GM04503 (cell line): ENCODE data around the gene DDIT4.
"Not testable (repeated sequence)": the region's sequence is repeated elsewhere in the genome, so short reads cannot be mapped to it uniquely, and the experiment has no call there.

ENCODE experiments used
- DNase-seq: peaks from one replicate; pipeline ENCODE4 v3.0.0-alpha.2; 2012; ENCODE audit warnings: low read depth

DDIT4 gene

GRCh38 chr10:72249176-72249862, 24.4 kb upstream of the DDIT4 start:
- DNase-seq, result not testable (repeated sequence)

- DNase-seq, result peak; percentile 73
These were observed 23.1 kb upstream of the DDIT4 start for GRCh38 chr10:72250666-72251065.

- DNase-seq, result no peak
These were observed 22.1 kb upstream of the DDIT4 start for GRCh38 chr10:72251635-72252034.

DNA sequence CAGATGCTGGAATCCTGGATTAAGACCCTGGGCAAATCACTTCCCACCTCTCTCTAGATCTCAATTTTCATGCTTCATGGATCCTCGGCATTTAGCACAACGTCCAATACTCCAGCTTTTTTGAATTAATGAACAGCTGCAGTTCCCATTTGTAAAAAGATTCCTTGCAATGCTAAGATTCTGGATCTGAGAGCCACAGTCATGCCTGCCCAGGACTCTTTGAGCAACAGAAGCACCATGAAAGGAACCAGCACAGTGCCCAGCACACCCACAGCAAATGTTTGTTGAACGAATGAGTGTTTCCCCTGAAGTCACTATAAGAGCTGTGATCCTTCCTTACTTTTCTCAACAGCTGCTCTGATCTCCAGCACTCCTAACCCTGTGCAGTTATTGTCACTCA, 20.8 kb upstream of the DDIT4 start:
- no peak for DNase-seq

GRCh38 chr10:72253578-72253977, 20.1 kb upstream of the DDIT4 start:
- no peak for DNase-seq

DNA sequence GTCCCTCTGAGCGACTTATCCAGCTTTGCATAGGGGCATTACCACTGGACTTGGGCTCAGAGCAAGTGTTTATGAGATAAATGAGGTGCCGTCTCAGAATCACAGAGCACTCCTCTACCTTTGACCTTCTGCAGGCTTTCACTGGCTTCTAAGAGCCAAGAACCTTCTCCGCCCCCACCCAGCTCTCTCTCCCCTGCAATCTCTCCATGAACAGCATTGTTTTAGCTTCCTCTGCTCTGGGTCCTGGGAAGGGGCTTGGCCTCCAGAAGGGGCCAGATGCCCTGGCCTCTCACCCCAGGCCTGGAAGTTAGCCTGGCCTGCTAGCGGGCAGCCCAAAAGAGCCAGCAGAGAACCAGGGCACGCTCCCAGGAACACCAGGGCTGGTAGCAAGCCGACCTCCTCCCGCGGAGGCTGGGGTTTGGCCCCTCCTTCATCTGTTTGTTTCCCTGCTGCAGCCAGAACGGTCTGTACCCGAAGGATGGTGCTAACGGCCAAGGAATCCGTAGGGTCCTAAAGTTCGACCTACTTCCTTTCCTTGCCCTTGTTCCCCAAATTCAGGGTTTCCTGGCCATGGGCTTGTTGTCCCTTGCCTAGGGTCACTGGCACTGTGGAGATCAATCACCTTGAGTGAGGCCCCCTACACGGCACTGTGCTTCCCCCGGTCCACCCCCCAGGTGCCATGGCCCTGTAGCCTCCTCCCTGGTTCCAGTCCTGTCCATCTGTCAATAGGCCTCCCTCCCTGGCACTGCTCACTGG, 18.7 kb upstream of the DDIT4 start:
- DNase-seq, result no peak

- no peak for DNase-seq
These were observed 17.6 kb upstream of the DDIT4 start for GRCh38 chr10:72255977-72256729.

GRCh38 chr10:72257051-72257892, 16.5 kb upstream of the DDIT4 start:
- DNase-seq, result no peak

DNA sequence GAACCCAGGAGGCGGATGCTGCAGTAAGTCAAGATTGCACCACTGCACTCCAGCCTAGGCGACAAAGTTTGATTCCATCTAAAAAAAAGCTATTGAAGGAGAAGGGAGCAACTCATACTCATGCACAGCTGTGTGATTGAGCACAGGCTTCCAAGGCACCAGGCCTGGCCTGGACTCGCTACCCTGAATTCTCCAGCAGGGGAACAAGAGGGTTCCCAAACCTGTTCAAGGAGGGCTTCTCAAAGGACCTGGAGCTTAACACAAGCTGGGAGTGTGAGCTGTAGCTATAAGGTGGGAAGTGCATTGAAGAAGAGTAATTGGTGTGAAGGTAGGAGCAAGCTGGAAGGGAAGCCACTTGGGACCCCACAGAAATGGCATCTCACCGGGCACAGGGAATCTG, 15.1 kb upstream of the DDIT4 start:
- DNase-seq, result no peak

GRCh38 chr10:72259491-72260238, 14.1 kb upstream of the DDIT4 start:
- DNase-seq, result no peak

DNA sequence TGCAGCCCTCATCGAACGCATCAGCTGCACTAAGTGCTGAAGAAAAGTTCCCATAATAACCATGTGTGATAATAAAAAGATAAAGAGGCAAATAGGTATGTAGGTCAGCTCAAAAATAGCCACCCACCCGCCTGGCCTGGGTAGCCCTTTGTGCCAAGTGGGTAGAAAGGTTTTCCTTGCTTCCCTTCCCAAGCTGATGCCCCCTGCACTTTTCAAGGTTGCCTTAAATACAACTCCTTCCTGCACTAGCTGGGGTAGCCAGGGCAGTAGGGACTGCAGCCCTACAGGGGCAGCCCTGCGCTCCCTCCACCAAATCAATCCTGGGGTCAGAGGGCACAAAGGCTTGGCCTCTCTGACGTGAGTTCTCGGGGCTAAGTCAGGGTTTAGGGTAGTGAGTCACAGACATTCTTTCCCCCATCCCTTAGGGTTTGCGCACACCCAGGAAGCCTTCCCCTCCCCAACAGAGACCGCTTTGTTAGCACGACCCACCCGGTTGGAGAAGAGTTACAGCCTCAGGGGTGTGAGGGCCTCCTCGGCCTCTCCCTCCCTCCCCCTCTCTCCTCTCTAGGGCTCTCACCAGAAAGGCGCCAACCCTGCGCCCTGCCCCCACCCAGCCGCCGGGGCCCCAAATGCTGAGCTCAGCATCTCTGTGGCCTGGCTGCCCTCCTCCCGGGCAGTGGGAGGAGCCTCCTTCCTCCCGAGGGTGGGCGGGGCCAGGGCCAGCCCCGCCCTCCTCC, 13.3 kb upstream of the DDIT4 start:
- no peak for DNase-seq

GRCh38 chr10:72260976-72261783, 12.5 kb upstream of the DDIT4 start:
- DNase-seq, result no peak

- no peak for DNase-seq
These were observed 11.8 kb upstream of the DDIT4 start for GRCh38 chr10:72261784-72262404.

- DNase-seq, result no peak
These were observed 10.0 kb upstream of the DDIT4 start for GRCh38 chr10:72263613-72264241.

- no peak for DNase-seq
These were observed 9.2 kb upstream of the DDIT4 start for GRCh38 chr10:72264536-72264935.

DNA sequence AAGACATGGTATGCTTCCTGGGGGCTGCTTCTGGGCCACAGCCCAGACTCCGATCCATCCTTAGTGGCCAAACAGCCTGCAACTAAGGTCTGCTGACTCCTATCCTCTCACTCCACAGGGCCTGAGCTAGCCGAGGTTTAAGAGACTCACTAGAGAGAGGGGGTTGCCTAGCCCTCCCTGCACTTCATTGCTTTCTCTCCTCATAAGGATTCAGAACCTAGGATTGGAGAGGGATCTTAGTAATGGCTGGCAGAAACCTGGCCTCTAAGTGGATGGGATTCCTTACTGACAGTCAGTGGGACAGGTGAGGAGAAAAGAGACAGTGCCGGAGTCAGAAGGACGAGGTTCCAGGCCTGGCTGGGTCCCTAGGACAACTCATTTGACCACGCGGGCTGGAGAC, 8.2 kb upstream of the DDIT4 start:
- DNase-seq, result no peak

GRCh38 chr10:72265990-72266865, 7.5 kb upstream of the DDIT4 start:
- no peak for DNase-seq

GRCh38 chr10:72267381-72267780, 6.3 kb upstream of the DDIT4 start:
- no peak for DNase-seq
